ENCODE results near the gene OR2T11. TPM values are rescaled to one million over a fixed set of nuclear protein-coding genes. Genes with fewer than 3 reads are reported as not detected.
"Not testable (repeated sequence)": the region's sequence is repeated elsewhere in the genome, so short reads cannot be mapped to it uniquely, and the experiment has no call there.

The OR2T11 gene
- total RNA-seq, 1 donor from 2014 or later: 2.8 TPM

- no peak for DNase-seq (ENCODE audit: low spot score in 2 of 2)
- Histone ChIP-seq H3K4me1 (no peaks in the 10 kb centered on the region), H3K36me3 (no peaks in the 10 kb centered on the region), H3K27me3 (no peaks in the 10 kb centered on the region), H3K9me3 (no peaks in the 10 kb centered on the region), H3K4me3 (no peak overlapping the region), H3K27ac (no peak overlapping the region)
- intact Hi-C loops (cut with DNase I): no loop called here
- no peak for TF ChIP-seq CTCF (IDR thresholded peaks at IDR 0.05)
These were observed 42.2 kb downstream of the OR2T11 start for GRCh38 chr1:248592655-248593054.

- H3K36me3 ChIP-seq: no peaks in the 10 kb centered on the region
- H3K27ac ChIP-seq: no peak overlapping the region
- H3K9me3 ChIP-seq: no peaks in the 10 kb centered on the region
- H3K4me3 ChIP-seq: no peak overlapping the region
- TF ChIP-seq CTCF (IDR thresholded peaks at IDR 0.05): no peak
- intact Hi-C loops (cut with DNase I): no loop called here
- no peak for DNase-seq (ENCODE audit: low spot score in 2 of 2)
- no peaks in the 10 kb centered on the region for H3K27me3 ChIP-seq
- no peaks in the 10 kb centered on the region for H3K4me1 ChIP-seq
These were observed 44.8 kb downstream of the OR2T11 start for GRCh38 chr1:248590055-248590454.

- H3K4me1 ChIP-seq: no peaks in the 10 kb centered on the region
- no peaks in the 10 kb centered on the region for H3K9me3 ChIP-seq
- H3K27me3 ChIP-seq: no peaks in the 10 kb centered on the region
- no peak overlapping the region for H3K27ac ChIP-seq
- H3K36me3 ChIP-seq: no peaks in the 10 kb centered on the region
- DNase-seq (ENCODE audit: low spot score in 2 of 2): no peak
- intact Hi-C loops (cut with DNase I): no loop called here
- no peak for TF ChIP-seq CTCF (IDR thresholded peaks at IDR 0.05)
- no peak overlapping the region for H3K4me3 ChIP-seq
These were observed 45.6 kb downstream of the OR2T11 start for GRCh38 chr1:248589334-248589733.

GRCh38 chr1:248585266-248585665 is 49.6 kb downstream of the OR2T11 start:
- Histone ChIP-seq H3K4me1 (no peaks in the 10 kb centered on the region), H3K27me3 (no peaks in the 10 kb centered on the region), H3K9me3 (no peaks in the 10 kb centered on the region), H3K36me3 (no peaks in the 10 kb centered on the region), H3K4me3 (no peak overlapping the region), H3K27ac (no peak overlapping the region)
- intact Hi-C loops (cut with DNase I): no loop called here
- no peak for DNase-seq (ENCODE audit: low spot score in 2 of 2)
- TF ChIP-seq CTCF (IDR thresholded peaks at IDR 0.05): no peak

- H3K36me3 ChIP-seq: no peaks in the 10 kb centered on the region
- intact Hi-C loops (cut with DNase I): no loop called here
- no peaks in the 10 kb centered on the region for H3K4me1 ChIP-seq
- H3K27ac ChIP-seq: no peak overlapping the region
- no peak for DNase-seq (ENCODE audit: low spot score in 2 of 2)
- no peaks in the 10 kb centered on the region for H3K9me3 ChIP-seq
- no peak overlapping the region for H3K4me3 ChIP-seq
- no peaks in the 10 kb centered on the region for H3K27me3 ChIP-seq
- no peak for TF ChIP-seq CTCF (IDR thresholded peaks at IDR 0.05)
These were observed 58.5 kb downstream of the OR2T11 start for GRCh38 chr1:248576260-248576980.

- H3K4me3 ChIP-seq; H3K9me3 ChIP-seq; H3K4me1 ChIP-seq; H3K27ac ChIP-seq; H3K27me3 ChIP-seq; H3K36me3 ChIP-seq; DNase-seq (ENCODE audit: low spot score in 2 of 2); intact Hi-C loops (cut with DNase I): not testable (repeated sequence)
These were observed 60.2 kb downstream of the OR2T11 start, which contains the start of gene OR2T34 for GRCh38 chr1:248574657-248575056. TSS of gene OR2T34 (minus strand) at chr1:248574757. CDS start at chr1:248574757, 0 bp downstream.

- H3K27me3 ChIP-seq; H3K27ac ChIP-seq; H3K4me1 ChIP-seq; DNase-seq (ENCODE audit: low spot score in 2 of 2); intact Hi-C loops (cut with DNase I); H3K9me3 ChIP-seq; H3K36me3 ChIP-seq; H3K4me3 ChIP-seq: not testable (repeated sequence)
These were observed 61.0 kb downstream of the OR2T11 start for GRCh38 chr1:248573856-248574255.

Data from ascending aorta (tissue), 2 donors.